Neural progenitor cell (in vitro differentiated cells): ENCODE results near the gene PPP2R2D. TPM values are rescaled to one million over a fixed set of nuclear protein-coding genes. Genes with fewer than 3 reads are reported as not detected.

Experiments
- DNase-seq: peaks from one replicate; pipeline ENCODE4 v3.0.0-alpha.2; 2016; ENCODE audit warnings: low spot score
- H2AFZ ChIP-seq: fragments of 200-600 bp; sonication (generic); replicated peaks from 2 replicates; pipeline ENCODE4 v1.6.1; 2016; ENCODE audit warnings: antibody characterized with exemption
- H3F3A ChIP-seq: fragments of 200-600 bp; sonication (generic); 2 replicates; pipeline ENCODE4 v1.6.1; 2016; ENCODE audit warnings: antibody characterized with exemption, low read depth
- H3K27ac ChIP-seq: fragments of 200-600 bp; sonication (generic); 2 replicates; pipeline ENCODE4 v1.5.1; 2016; ENCODE audit warnings: mild to moderate bottlenecking
- H3K27me3 ChIP-seq: fragments of 200-600 bp; sonication (generic); 2 replicates; pipeline ENCODE4 v1.6.1; 2016; ENCODE audit warnings: mild to moderate bottlenecking, moderate library complexity
- H3K36me3 ChIP-seq: fragments of 200-600 bp; sonication (generic); 2 replicates; pipeline ENCODE4 v1.5.1; 2016
- H3K4me1 ChIP-seq: fragments of 200-600 bp; sonication (generic); 2 replicates; pipeline ENCODE4 v1.6.1; 2016; ENCODE audit warnings: mixed run types
- H3K4me2 ChIP-seq: fragments of 200-600 bp; sonication (generic); 2 replicates; pipeline ENCODE4 v1.6.1; 2016
- H3K4me3 ChIP-seq: fragments of 200-600 bp; sonication (generic); 2 replicates; pipeline ENCODE4 v1.5.1; 2016
- H3K79me2 ChIP-seq: fragments of 200-600 bp; sonication (generic); 2 replicates; pipeline ENCODE4 v1.6.1; 2016; ENCODE audit warnings: low read depth
- H3K9ac ChIP-seq: fragments of 200-600 bp; sonication (generic); 2 replicates; pipeline ENCODE4 v1.6.1; 2016
- H3K9me3 ChIP-seq: fragments of 200-600 bp; sonication (generic); 2 replicates; pipeline ENCODE4 v1.5.1; 2016; ENCODE audit warnings: low read depth
- H4K20me1 ChIP-seq: fragments of 200-600 bp; sonication (generic); 2 replicates; pipeline ENCODE4 v1.6.1; 2016; ENCODE audit warnings: low read depth
- H3K27ac Mint-ChIP-seq: 3 replicates; pipeline ENCODE4 v1.8.0; 2021; ENCODE audit warnings: mixed read lengths
- H3K27me3 Mint-ChIP-seq: 2 replicates; pipeline ENCODE4 v1.8.0; 2022; ENCODE audit warnings: low read depth, mild to moderate bottlenecking, inconsistent platforms, moderate library complexity, mixed read lengths; ENCODE audit not compliant: insufficient read depth
- H3K36me3 Mint-ChIP-seq: 3 replicates; pipeline ENCODE4 v1.8.0; 2021; ENCODE audit warnings: mixed read lengths
- H3K4me1 Mint-ChIP-seq: 3 replicates; pipeline ENCODE4 v1.8.0; 2021; ENCODE audit warnings: mixed read lengths
- H3K4me3 Mint-ChIP-seq: 3 replicates; pipeline ENCODE4 v1.8.0; 2021; ENCODE audit warnings: mild to moderate bottlenecking, moderate library complexity, mixed read lengths
- H3K9me3 Mint-ChIP-seq: 3 replicates; pipeline ENCODE4 v1.8.0; 2020; ENCODE audit warnings: mixed read lengths
- CTCF ChIP-seq: fragments of 200-600 bp; sonication (generic); IDR thresholded peaks from 2 replicates; pipeline ENCODE4 v1.5.1; 2017; ENCODE audit warnings: antibody characterized with exemption, mild to moderate bottlenecking
- EZH2 ChIP-seq: fragments of 200-600 bp; sonication (generic); IDR thresholded peaks from 2 replicates; pipeline ENCODE4 v1.6.1; 2017; ENCODE audit warnings: antibody characterized with exemption, mild to moderate bottlenecking, moderate library complexity
- EZH2phosphoT487 ChIP-seq: fragments of 200-600 bp; sonication (generic); IDR thresholded peaks from 2 replicates; pipeline ENCODE4 v1.6.1; 2017; ENCODE audit warnings: antibody characterized with exemption
- total RNA-seq: library from RNA; depleted of rRNA; stranded (reverse); fragments of >200 nt; gene quantifications from 2 replicates; pipeline ENCODE4 v1.2.3, GENCODE V29; 2015; ENCODE audit warnings: low replicate concordance

The PPP2R2D gene
- total RNA-seq, 1 donor from 2014 or later: 28.1 TPM

DNA sequence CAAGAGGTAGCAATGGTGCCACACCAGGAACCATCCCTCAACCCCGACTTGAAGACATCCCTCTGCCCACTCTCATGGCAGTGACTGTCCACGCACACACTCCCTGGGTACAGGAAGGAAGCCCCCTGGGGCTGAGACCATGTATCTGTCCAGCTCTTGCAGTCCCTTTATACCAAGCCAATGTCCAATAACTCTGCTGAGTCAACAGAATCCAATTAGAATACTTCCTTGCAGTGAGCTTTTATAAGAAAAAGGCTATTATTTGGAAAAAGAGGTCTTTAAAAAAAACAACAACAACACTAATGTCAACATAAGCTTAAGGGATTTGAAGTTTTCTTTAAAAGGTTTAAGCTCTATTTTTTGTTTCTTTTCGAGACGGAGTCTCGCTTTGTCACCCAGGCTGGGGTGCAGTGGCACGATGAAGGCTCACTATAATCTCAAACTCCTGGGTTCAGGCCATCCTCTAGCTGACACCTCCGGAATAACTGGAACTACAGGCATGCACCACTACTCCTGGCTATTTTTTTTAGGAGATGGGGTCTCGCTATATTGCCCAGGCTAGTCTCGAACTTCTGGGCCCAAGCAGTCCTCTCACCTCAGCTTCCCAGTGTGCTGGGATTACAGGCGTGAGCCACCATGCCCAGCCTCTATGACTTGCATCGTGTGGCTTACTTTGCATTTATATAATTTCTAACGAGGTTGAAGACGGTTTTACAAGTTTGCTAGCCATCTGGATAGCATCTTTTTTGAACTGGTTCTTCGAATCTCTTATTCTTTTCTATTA, 73.4 kb downstream of the PPP2R2D start:
- no peak overlapping the region for H3K4me3 ChIP-seq
- no peaks in the 10 kb centered on the region for H3K9me3 ChIP-seq
- no peak overlapping the region for H3K4me2 ChIP-seq
- no peak overlapping the region for H2AFZ ChIP-seq
- peaks cover 3% of the 10 kb centered on the region for H3K4me1 ChIP-seq
- H3K27ac Mint-ChIP-seq: no peak overlapping the region
- H3K9me3 Mint-ChIP-seq: no peaks in the 10 kb centered on the region
- H3K4me1 Mint-ChIP-seq: peaks cover 47% of the 10 kb centered on the region
- peaks cover 100% of the 10 kb centered on the region for H4K20me1 ChIP-seq
- no peak overlapping the region for H3K9ac ChIP-seq
- H3K36me3 Mint-ChIP-seq: peaks cover 58% of the 10 kb centered on the region
- H3F3A ChIP-seq: no peaks in the 10 kb centered on the region
- TF ChIP-seq EZH2 (no peak), CTCF (no peak), EZH2phosphoT487 (no peak)
- DNase-seq: no peak
- H3K79me2 ChIP-seq: peaks cover 79% of the 10 kb centered on the region
- no peak overlapping the region for H3K27ac ChIP-seq
- H3K4me3 Mint-ChIP-seq: peak overlapping the region; percentile 59
- peaks cover 3% of the 10 kb centered on the region for H3K36me3 ChIP-seq
- H3K27me3 Mint-ChIP-seq: peaks cover 3% of the 10 kb centered on the region
- H3K27me3 ChIP-seq: no peaks in the 10 kb centered on the region

DNA sequence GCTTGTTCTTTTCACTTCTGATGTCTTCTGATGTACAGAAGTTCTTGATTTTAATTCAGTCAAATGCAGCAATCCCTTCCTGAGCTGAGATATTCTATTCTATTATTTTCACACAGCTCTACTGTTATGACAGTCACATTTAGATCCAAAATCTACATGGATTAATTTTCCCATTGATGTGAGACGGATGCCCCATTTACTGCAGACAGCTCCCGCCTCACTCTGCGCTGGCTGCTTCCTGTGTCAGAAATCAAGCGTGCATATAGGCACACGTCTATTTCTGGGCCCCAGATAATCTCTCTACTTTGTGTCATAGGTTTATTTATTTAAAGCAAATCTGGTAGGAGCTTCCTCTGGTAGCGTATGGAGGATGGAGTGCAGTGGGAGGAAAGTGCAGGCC, 74.2 kb downstream of the PPP2R2D start:
- Histone ChIP-seq H2AFZ (no peak overlapping the region), H3K79me2 (peaks cover 87% of the 10 kb centered on the region), H3K27me3 (no peaks in the 10 kb centered on the region), H3K4me2 (no peak overlapping the region), H3F3A (no peaks in the 10 kb centered on the region), H3K4me1 (peaks cover 11% of the 10 kb centered on the region), H3K27ac (no peak overlapping the region), H3K4me3 (no peak overlapping the region), H3K36me3 (peaks cover 3% of the 10 kb centered on the region), H4K20me1 (peaks cover 100% of the 10 kb centered on the region), H3K9me3 (no peaks in the 10 kb centered on the region), H3K9ac (no peak overlapping the region)
- TF ChIP-seq EZH2phosphoT487 (no peak), CTCF (no peak), EZH2 (no peak)
- Mint-ChIP-seq H3K4me3 (no peak overlapping the region), H3K36me3 (peaks cover 63% of the 10 kb centered on the region), H3K9me3 (no peaks in the 10 kb centered on the region), H3K27me3 (peaks cover 6% of the 10 kb centered on the region), H3K4me1 (peaks cover 54% of the 10 kb centered on the region), H3K27ac (no peak overlapping the region)
- no peak for DNase-seq

GRCh38 chr10:131975796-131976195, 75.0 kb downstream of the PPP2R2D start:
- Mint-ChIP-seq H3K4me3 (no peak overlapping the region), H3K27me3 (peaks cover 8% of the 10 kb centered on the region), H3K36me3 (peaks cover 60% of the 10 kb centered on the region), H3K9me3 (no peaks in the 10 kb centered on the region), H3K27ac (no peak overlapping the region), H3K4me1 (peaks cover 55% of the 10 kb centered on the region)
- peaks cover 95% of the 10 kb centered on the region for H3K79me2 ChIP-seq
- no peak for TF ChIP-seq EZH2phosphoT487
- TF ChIP-seq EZH2: no peak
- no peak for TF ChIP-seq CTCF
- H3K9ac ChIP-seq: no peak overlapping the region
- peaks cover 1% of the 10 kb centered on the region for H3F3A ChIP-seq
- no peak overlapping the region for H3K4me2 ChIP-seq
- no peaks in the 10 kb centered on the region for H3K36me3 ChIP-seq
- no peak overlapping the region for H3K27ac ChIP-seq
- peaks cover 19% of the 10 kb centered on the region for H3K4me1 ChIP-seq
- no peaks in the 10 kb centered on the region for H3K27me3 ChIP-seq
- no peak overlapping the region for H2AFZ ChIP-seq
- no peak overlapping the region for H3K4me3 ChIP-seq
- H3K9me3 ChIP-seq: no peaks in the 10 kb centered on the region
- peaks cover 100% of the 10 kb centered on the region for H4K20me1 ChIP-seq
- DNase-seq: no peak
